AG09309 (cell line): Measurements from ENCODE around the gene SFXN3.

Experiments
- DNase-seq: peaks from one replicate; pipeline ENCODE4 v3.0.0-alpha.2; 2010; ENCODE audit warnings: low read depth
- H3K4me3 ChIP-seq: 2 replicates; pipeline ENCODE4 v1.5.1; 2011; ENCODE audit warnings: mild to moderate bottlenecking, low read depth, low read length, moderate library complexity; ENCODE audit not compliant: control insufficient read depth
- CTCF ChIP-seq: IDR thresholded peaks from 2 replicates; pipeline ENCODE4 v1.5.1; 2011; ENCODE audit warnings: mild to moderate bottlenecking, low read depth, low read length, inconsistent platforms; ENCODE audit not compliant: insufficient read depth, control insufficient read depth; ENCODE audit errors: missing control alignments

Gene SFXN3

DNA sequence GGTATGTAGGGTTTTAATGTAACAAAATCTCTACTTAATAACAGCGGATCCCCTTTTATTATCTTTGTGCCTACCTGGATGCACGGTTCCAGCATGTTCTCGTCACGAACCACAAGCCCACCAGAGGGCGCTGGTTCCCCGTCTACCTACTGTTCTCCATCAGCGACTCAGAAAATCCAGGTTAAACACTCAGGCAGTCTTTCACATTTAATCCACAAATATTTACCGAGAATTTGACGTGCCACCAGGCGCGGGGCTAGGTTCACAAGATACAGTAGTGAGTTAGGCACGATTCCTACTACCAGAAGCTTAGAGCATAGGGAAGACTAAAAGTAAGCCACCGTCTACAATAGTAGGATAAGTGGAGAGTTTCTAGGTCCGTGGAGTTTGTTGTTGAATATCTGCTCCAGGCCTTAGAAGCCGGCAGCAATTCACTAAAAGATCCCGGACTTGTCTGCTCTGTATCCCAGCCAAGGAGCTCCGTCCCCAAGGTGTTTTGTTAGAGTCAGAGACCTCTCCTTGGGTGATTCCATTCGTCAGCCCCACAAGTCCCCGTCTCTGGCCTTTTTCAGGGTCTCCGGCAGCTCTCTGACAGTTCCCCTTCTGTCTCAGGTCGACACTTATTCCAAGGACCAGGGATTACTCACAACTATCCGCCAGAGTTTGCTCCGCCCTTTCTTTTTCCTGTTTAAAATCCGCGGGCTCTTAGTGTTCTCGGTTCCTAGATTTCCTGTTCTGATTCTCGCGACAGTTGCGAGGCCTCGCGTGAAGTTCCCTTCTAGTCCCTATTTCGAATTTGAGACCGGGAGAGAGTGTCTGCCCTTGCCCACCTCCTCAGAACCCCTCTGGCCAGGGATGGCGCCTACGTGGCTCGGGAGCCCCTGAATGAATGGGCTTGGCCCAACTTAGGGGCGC lies 29.3 kb downstream of the SFXN3 start:
- peak overlapping the region; percentile 88 for H3K4me3 ChIP-seq
- peak; percentile 91 for TF ChIP-seq CTCF
- DNase-seq, result peak; percentile 75

DNA sequence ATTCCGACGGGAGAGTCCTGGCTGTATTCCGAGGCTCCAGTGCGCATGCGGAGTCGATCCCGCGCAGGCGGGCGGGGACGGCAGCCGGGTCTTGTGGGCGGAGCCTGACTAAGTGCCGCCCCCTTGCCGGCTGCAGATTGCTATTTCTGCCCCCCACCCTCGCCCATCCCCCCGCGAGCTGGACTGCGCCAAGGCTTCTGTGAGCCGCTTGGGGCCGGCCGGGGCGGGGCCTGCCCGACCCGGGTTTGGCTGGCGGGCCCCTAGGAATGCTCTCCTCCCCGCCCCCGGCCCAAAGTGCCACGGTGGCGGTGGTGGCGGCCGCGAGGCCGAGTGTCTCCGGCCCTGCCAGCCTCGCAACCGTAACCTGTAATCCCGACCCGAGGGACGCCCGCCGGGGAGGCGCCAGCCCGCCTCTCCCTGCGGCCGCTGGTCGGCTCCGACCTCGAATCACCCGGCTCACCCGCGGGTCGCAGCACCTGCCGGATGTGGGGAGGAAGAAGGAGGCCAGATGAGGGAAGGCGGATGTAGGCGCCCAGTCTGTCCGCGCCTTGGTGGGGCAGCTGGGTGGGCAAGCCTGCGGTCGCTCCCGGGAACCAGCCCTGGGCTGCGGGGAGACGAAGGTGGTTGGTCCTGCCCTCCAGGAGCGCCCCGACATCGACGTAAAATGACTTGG lies 30.1 kb downstream of the SFXN3 start:
- peak; percentile 59 for DNase-seq
- H3K4me3 ChIP-seq, result peak overlapping the region; percentile 88
- no peak for TF ChIP-seq CTCF

DNA sequence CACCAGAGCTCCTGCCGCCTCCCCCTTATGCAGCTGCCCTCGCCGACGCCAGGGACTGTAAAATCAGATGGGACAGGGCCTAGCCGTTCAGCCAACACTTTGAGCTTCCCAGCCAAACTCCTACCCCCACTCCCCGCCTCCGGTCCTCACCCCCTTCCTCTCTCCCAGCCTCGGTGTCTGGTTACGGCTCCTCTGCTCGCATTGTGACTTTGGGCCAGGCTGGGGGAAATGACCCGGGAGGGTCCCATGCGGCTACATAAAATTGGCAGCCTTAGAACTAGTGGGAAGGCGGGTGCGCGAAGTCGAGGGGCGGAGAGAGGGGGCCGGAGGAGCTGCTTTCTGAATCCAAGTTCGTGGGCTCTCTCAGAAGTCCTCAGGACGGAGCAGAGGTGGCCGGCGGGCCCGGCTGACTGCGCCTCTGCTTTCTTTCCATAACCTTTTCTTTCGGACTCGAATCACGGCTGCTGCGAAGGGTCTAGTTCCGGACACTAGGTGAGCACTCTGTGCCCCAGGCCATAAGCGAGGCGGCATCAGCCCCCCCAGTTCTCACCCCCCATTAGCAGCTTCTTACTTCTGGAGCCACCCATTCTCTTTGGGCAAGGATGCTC lies 30.7 kb downstream of the SFXN3 start, which contains the start of gene KAZALD1:
Gene KAZALD1 (plus strand): TSS at position 366 of the 608 bp plus-strand sequence. CDS start 604 bp downstream, outside the sequence.
- TF ChIP-seq CTCF, result no peak
- peak within 1 kb of the TSS; percentile 88 for H3K4me3 ChIP-seq
- DNase-seq, result no peak

DNA sequence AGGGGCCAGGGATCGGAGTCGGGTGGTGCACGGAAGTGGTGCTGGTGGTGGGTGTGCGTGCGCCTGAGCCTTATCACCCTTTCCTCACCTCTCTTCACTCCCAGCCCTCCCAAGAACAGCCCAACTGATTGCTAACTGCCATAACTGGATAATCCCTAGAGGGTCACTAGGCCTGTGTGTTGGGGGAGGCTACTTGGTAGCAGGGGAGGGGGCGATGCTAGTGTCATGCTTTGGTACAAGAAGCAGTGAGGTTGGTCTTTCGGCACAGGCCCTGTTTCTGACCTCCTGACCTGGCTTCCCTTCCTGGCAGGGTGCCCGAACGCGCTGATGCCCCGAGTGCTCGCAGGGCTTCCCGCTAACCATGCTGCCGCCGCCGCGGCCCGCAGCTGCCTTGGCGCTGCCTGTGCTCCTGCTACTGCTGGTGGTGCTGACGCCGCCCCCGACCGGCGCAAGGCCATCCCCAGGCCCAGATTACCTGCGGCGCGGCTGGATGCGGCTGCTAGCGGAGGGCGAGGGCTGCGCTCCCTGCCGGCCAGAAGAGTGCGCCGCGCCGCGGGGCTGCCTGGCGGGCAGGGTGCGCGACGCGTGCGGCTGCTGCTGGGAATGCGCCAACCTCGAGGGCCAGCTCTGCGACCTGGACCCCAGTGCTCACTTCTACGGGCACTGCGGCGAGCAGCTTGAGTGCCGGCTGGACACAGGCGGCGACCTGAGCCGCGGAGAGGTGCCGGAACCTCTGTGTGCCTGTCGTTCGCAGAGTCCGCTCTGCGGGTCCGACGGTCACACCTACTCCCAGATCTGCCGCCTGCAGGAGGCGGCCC lies 31.4 kb downstream of the SFXN3 start:
- H3K4me3 ChIP-seq, result peak overlapping the region; percentile 88
- DNase-seq, result no peak
- TF ChIP-seq CTCF, result peak; percentile 43

- peak overlapping the region; percentile 88 for H3K4me3 ChIP-seq
- TF ChIP-seq CTCF, result no peak
- DNase-seq, result no peak
These were observed 32.1 kb downstream of the SFXN3 start for GRCh38 chr10:101063050-101063525.
